Measurements from ENCODE around the gene ACTMAP. TPM values are rescaled to one million over a fixed set of nuclear protein-coding genes. Genes with fewer than 3 reads are reported as not detected.

Gene ACTMAP
- polyA plus RNA-seq, 3 donors = 4.3 to 13.0 (median 8.5) TPM

- H3K4me1 Mint-ChIP-seq = no peaks in the 10 kb centered on the region
- Histone ChIP-seq H3K4me1 (ENCODE audit: control insufficient read depth in 1 of 2, insufficient read depth in 2 of 2, low read length in 2 of 2) (no peaks in the 10 kb centered on the region), H2AFZ (ENCODE audit: insufficient read depth, low read depth, low read length, poor library complexity, severe bottlenecking) (no peak overlapping the region), H3K79me2 (ENCODE audit: insufficient read depth, low read length) (no peaks in the 10 kb centered on the region), H3K36me3 (replicated peaks in 1 of 2; ENCODE audit: control insufficient read depth in 1 of 2, insufficient read depth in 2 of 2, low read length in 2 of 2) (peaks cover 64 to 82% of the 10 kb centered on the region in 2 donors), H3K27ac (ENCODE audit: low read depth in 1 of 2, low read length in 2 of 2) (no peak overlapping the region), H3K4me2 (replicated peaks; ENCODE audit: extremely low read depth, low read length, poor library complexity, severe bottlenecking) (no peak overlapping the region), H3K9ac (ENCODE audit: insufficient read depth, low read length, poor library complexity, severe bottlenecking) (no peak overlapping the region), H3K27me3 (ENCODE audit: control insufficient read depth in 2 of 2, insufficient read depth in 2 of 2, low read length in 2 of 2) (no peaks in the 10 kb centered on the region), H3K4me3 (replicated peaks in 1 of 3; ENCODE audit: low read depth in 2 of 3, low read length in 3 of 3) (no peak overlapping the region), H4K20me1 (ENCODE audit: insufficient read depth, low read length) (no peaks in the 10 kb centered on the region), H3K9me3 (replicated peaks in 1 of 2; ENCODE audit: control insufficient read depth in 1 of 2, insufficient read depth in 1 of 2, low read length in 2 of 2) (no peaks in the 10 kb centered on the region)
- no peak for TF ChIP-seq CTCF (IDR thresholded peaks at IDR 0.05)
- H3K36me3 Mint-ChIP-seq = peaks cover 66 to 80% of the 10 kb centered on the region in 2 donors
- WGBS (ENCODE audit: insufficient coverage) = 90% methylated on average over 12 of the region's 18 CpGs
- H3K4me3 Mint-ChIP-seq = no peak overlapping the region
- H3K27ac Mint-ChIP-seq = no peak overlapping the region
- intact Hi-C loops (cut with micrococcal nuclease) = no loop called here
- no peak for DNase-seq
- peaks cover 0 to 1% (median 0%) of the 10 kb centered on the region in 3 donors for H3K27me3 Mint-ChIP-seq (ENCODE audit: low read depth in 3 of 3)
- H3K9me3 Mint-ChIP-seq = no peaks in the 10 kb centered on the region
These were observed 47.8 kb downstream of the ACTMAP start for GRCh38 chr19:40702337-40703012.

- H3K4me3 ChIP-seq (replicated peaks in 1 of 3; ENCODE audit: low read depth in 2 of 3, low read length in 3 of 3) = no peak overlapping the region
- H3K36me3 ChIP-seq (replicated peaks in 1 of 2; ENCODE audit: control insufficient read depth in 1 of 2, insufficient read depth in 2 of 2, low read length in 2 of 2) = peaks cover 60 to 80% of the 10 kb centered on the region in 2 donors
- no peaks in the 10 kb centered on the region for H3K9me3 ChIP-seq (replicated peaks in 1 of 2; ENCODE audit: control insufficient read depth in 1 of 2, insufficient read depth in 1 of 2, low read length in 2 of 2)
- no peak for TF ChIP-seq CTCF (IDR thresholded peaks at IDR 0.05)
- no peaks in the 10 kb centered on the region for H3K79me2 ChIP-seq (ENCODE audit: insufficient read depth, low read length)
- peaks cover 0 to 1% (median 0%) of the 10 kb centered on the region in 3 donors for H3K27me3 Mint-ChIP-seq (ENCODE audit: low read depth in 3 of 3)
- H3K27me3 ChIP-seq (ENCODE audit: control insufficient read depth in 2 of 2, insufficient read depth in 2 of 2, low read length in 2 of 2) = no peaks in the 10 kb centered on the region
- H3K4me1 Mint-ChIP-seq = no peaks in the 10 kb centered on the region
- H3K27ac ChIP-seq (ENCODE audit: low read depth in 1 of 2, low read length in 2 of 2) = no peak overlapping the region
- no peak overlapping the region for H3K4me3 Mint-ChIP-seq
- peaks cover 67 to 80% of the 10 kb centered on the region in 2 donors for H3K36me3 Mint-ChIP-seq
- 94% methylated on average over 4 of the region's 6 CpGs for WGBS (ENCODE audit: insufficient coverage)
- H4K20me1 ChIP-seq (ENCODE audit: insufficient read depth, low read length) = no peaks in the 10 kb centered on the region
- H3K4me2 ChIP-seq (replicated peaks; ENCODE audit: extremely low read depth, low read length, poor library complexity, severe bottlenecking) = no peak overlapping the region
- H2AFZ ChIP-seq (ENCODE audit: insufficient read depth, low read depth, low read length, poor library complexity, severe bottlenecking) = no peak overlapping the region
- no peak overlapping the region for H3K9ac ChIP-seq (ENCODE audit: insufficient read depth, low read length, poor library complexity, severe bottlenecking)
- H3K27ac Mint-ChIP-seq = peak overlapping the region in 1 of 7 donors; percentile 46
- no peaks in the 10 kb centered on the region for H3K4me1 ChIP-seq (ENCODE audit: control insufficient read depth in 1 of 2, insufficient read depth in 2 of 2, low read length in 2 of 2)
- DNase-seq = no peak
- H3K9me3 Mint-ChIP-seq = no peaks in the 10 kb centered on the region
- intact Hi-C loops (cut with micrococcal nuclease) = no loop called here
These were observed 48.5 kb downstream of the ACTMAP start for GRCh38 chr19:40701758-40702157.

Measured in CD14-positive monocyte (primary cell).